HG02588 (cell line): Measurements from ENCODE around the gene C3orf22.

Experiments used
- ATAC-seq: cut with Tn5 transposase; IDR thresholded peaks from one replicate; pipeline ENCODE4 v1.9.1; 2021; ENCODE audit warnings: mild to moderate bottlenecking, moderate library complexity; ENCODE audit not compliant: unreplicated experiment

C3orf22 gene

DNA sequence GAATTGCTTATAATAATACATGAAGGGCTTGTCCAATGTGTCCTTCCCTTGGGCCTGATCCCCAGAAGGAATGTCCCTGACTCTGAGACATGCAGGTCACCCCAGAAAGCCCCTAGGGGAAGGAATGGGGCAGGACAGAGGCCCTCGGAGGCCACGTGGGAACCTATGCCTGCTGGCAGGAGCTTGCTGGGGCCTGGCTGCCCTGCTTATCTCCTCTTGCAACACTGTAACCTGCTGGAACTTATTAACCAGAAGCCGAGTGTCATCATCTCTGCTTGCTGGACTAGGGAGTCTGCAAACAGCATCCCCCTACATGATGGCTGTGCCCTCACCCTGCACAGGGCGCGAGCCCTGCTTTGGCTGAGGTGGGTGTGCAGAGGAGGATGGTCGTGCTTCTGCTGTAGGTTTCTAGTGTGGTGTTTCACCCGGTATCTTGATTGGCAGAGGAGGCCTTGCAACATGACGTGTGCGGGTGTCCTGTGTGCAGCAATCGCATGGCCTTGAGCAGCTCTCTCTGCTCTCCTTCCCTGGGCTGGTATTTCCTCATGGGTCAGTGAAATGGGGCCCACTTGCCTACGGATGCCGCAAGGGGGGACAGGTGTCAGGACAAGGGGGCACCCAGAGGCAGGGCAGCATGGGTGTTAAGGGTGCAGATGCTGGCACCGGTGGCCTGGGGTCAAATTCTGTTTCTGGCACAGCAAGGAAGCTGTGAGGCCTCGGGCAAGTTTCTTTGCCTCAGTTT lies 29.8 kb downstream of the C3orf22 start:
- ATAC-seq, result no peak

DNA sequence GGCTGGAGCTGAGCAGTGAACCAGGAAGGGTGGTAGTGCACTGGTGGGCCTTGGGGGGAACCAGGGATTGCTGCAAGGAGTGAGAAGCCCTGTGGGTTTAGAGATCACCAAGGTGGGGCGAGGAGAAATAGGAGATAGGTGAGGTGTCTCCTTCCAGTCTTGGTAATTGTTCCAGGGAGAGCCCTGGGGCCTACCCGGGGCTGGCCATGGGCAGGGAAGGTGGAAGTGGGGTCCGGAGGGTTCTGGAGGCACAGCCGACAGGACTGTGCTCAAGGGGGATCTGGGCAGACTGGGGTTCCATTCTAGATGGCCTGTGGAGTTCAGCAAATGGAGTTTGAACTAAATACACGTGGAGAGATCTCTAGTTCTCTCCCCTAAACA lies 30.3 kb downstream of the C3orf22 start:
- ATAC-seq, result no peak

DNA sequence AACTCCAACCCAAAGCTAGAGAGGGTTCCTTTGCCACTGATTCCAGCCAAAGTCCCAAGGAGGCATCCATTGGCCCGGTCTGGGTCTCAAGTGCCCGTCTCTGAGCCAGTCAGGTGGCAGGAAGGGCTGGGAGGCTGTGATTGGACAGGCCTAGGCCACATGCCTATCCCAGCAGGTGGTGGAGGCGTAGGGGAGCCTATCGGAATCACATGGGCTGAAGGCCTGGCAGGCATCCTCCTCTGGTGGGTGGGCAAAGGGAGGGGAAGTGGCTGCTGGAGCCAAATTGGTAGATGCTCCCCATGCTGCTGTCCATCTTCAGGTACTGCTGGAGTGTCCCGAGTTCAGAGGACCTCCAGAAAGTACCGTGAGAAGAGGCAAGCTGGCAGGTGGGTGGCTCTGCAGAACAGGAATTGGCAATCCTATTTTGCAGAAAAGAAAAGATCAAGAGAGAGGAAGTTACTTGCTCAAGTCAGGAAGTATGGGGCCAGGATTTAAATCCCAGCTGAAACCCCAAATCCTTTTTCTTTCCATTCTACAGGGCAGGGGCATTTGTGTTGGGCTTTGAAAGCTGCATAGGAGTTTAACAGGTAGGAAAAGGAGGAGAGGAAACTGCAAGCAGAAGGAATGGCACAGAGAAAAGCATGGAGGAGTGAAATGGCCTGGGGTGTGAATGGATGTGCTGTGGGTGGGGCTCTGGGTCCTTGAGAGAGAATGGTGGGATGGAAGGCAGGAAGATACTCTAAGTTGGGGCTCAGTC lies 31.1 kb downstream of the C3orf22 start:
- ATAC-seq, result no peak

DNA sequence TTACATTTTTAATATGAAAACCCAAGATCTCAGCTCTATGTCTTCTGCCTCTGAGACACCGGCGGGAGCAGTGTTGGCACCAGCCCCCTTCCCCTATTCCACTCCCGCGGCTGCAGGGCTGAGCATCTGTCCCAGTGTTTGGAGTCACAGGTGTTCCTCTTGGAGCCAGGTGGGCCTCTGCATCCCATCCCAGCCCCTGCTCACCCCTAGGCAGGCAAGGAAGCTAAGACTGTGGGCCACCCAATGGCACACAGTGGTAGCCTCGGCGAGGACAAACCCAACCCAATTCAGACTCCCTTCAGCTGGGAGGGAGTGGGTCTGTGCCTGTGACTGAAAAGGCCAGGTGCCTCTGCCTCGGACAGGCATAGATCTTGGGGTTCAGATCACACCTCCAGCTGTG lies 31.7 kb downstream of the C3orf22 start:
- ATAC-seq, result no peak

DNA sequence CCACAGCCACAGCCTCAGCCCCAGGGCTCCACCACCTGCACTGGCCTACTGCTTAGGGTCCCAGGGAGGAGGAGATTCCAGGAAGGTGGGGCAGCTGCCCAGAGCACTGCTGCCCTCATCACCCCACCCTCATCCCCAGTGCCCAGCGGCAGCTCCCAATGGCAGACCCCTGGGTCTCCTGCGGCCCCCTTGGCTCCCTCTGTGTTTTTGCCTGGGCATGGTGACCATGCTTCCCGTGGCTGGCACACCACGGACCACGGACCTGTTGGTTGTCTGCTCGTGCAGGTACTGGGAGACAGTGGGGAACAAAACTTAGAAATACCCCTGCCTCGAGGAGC lies 32.1 kb downstream of the C3orf22 start:
- ATAC-seq, result no peak

DNA sequence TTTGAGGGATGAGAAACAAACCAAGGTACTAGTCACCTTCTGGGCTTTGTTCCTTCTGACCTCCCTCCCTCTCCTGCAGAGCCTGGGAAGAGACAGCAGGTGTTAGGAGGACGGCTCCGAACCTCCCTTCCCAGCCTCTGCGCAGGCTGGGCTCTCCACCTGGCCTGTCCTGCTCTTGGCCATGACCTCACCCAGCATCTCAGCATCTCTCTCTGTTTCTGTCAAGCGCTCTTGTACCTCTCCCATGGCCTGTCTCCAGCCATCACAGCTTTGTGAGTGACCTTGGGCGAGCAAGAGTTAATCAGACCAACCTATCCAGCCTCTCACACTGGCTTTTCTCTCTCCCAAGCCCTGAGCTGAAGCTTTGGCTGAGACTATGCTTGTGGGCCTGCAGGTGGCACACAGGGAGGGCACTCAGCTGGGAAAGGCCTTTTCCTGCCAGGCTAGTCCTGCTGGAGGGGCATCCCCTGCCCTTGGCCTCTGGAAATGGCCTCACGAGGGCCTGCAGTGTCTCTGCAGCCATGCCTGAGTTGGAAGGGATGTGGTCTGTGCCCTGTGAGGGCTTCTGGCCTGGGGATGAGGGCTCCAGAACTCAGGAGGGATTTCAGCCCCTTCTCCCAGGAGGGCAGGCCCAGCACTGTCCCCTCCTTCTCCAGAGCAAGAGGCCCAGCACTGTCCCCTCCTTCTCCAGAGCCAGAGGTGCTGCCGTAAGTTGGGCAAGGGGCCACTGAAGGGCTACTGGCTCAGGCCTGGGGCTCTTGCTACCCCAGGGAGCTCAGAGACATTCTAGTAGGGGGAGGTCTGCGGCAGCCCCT lies 32.7 kb downstream of the C3orf22 start:
- ATAC-seq, result no peak

DNA sequence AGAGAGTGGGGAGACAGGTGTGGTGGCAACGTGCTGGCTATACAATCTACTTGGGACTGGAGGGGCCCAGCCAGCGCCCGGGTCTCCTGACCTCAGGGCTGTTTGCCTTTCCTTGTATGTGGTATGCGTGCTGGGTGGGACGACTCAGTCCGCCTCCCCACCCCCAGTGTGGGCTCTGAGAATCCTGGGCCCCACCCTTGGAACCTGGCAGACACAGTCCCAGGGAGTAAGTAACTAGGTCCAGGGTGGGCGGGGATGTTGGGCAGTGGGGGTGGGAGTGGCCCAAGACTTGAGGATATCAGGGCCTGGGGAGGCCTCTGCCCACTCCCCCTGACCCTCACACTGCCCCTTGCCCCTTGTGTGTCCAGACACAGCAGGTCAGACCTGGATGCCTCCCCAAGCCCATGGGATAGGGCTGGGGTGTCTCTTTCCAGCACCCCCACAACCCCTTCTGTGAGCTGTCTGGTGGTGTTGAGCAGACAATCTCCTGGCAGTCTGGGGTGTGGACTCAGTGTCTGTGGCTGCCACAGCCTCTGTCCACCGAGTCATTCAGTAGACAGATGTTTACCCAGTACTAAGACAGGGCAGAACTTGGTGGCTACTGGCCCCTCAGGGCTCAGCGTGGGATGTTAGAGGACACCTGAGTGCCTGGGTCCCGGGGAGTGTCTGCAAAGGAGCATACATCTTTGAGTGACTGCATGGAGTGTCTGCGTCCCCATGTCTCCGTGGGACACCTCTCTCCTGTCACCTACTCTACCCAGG lies 33.5 kb downstream of the C3orf22 start:
- no peak for ATAC-seq

DNA sequence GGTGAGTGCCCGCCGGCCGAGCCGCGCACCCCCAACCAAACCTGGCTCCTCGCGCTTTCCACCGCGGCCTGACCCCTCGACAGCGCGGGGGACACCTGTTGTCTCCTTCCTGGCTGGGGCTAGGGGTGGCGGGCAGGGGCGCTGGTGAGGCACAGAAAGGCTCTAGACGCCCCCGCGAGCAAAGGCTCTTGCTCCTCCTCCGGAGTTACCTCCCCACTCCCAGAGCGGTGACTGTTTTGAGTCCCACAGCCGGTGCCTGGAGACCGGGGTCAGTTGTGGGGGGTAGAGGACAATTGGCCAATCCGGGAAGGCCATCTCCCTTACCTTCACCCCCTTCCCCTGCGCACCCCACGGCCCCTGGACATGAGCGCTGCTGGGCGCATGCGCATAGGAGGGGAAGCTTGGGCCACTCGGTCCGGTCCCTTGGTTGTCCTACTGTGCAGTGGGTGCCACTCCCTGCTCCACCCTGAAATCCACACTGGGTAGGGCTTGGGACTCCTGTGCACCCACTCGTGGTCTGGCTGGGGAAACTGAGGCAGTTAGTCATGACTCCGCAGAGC lies 34.2 kb downstream of the C3orf22 start:
- ATAC-seq, result no peak

DNA sequence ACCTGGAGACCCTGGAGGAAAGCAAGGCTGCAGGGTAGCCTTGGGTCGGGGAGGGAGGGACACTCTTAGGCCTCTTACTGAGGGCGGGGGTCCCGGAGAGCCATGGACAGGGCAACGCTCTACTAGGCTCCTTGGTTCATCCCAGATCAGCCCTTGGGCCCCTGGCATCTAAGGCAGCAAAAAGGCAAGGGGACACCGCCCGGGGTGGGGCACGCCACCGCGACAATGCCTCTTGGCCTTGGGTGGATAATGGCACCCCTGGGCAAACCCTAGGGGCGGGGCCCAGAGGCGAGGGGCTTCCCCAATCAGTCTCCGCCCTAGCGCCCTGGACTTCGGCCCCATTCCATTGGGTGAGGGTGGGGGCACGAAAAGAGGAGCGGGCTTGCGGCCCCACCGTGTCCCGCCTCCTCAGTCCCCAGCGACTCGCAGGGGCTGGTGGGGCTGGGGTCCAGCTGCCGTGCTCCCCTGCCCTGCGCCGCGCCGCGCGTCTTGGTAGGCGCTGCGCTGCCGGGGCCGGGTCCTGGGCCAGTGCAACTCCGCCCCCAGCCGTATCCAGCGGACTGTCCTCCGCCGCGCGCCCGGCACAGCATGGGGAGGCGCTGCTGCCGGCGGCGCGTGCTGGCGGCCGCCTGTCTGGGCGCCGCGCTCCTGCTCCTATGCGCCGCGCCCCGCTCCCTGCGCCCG lies 34.8 kb downstream of the C3orf22 start, which contains the start of gene CHST13:
CHST13 (plus strand) TSS at position 411 of the 684 bp plus-strand sequence; CDS start at position 589, 178 bp downstream.
- no peak for ATAC-seq

DNA sequence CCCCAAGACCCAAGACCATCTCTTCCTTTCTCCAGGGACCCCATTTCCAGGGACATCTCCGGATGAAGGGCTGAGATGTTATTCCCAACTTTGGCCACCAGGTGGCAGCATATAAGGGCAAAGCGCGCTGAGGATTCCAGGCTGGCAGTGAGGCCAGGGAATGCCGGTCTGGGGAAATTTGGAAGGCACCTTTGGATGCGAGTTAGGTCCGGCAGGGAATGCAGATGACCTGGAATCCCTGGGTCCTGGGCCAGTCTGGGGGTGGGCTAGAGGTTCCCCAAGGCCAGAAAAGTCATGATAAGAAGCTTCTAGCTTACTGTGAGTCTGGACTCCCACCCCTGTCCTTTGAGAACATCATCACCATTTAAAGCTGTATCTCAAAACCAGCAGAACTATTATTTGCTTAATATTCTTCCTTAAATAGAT lies 36.4 kb downstream of the C3orf22 start:
- ATAC-seq, result no peak

DNA sequence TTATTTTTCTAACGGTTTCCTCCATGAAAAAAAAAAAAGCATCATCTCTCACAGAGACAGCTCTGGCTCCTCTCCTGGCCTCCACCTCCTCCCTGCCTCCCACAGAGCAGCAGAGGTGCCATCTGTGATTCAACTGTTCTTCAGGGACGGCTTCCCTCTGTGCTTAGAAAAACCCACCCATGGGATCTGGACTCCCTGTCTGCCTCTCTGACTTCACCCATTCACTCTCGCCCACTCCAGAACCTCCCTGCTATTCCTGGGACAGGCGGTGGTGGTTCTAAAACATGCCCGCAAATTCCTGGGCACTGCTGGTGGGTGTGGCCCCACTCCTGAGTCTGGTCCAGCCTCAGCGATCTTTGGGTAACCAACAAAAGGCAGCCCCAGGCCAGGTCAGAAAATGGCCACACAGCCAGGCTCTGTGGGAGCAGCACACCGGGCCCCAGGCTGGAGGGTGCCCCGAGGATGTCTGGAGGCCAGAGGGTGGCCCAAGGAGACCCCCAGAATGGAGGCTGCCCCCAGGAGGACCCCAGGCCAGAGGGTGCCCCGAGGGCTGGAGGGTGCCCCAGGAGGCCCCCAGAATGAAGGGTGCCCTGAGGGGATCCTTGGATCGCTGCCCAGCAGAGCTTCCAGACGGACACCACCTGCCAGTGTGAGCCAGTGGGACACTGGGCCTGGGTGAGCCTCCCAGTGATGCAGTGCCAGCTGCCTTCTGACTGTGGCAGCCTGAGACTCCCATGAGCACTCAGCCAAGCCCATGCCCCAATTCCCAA lies 37.4 kb downstream of the C3orf22 start:
- no peak for ATAC-seq

DNA sequence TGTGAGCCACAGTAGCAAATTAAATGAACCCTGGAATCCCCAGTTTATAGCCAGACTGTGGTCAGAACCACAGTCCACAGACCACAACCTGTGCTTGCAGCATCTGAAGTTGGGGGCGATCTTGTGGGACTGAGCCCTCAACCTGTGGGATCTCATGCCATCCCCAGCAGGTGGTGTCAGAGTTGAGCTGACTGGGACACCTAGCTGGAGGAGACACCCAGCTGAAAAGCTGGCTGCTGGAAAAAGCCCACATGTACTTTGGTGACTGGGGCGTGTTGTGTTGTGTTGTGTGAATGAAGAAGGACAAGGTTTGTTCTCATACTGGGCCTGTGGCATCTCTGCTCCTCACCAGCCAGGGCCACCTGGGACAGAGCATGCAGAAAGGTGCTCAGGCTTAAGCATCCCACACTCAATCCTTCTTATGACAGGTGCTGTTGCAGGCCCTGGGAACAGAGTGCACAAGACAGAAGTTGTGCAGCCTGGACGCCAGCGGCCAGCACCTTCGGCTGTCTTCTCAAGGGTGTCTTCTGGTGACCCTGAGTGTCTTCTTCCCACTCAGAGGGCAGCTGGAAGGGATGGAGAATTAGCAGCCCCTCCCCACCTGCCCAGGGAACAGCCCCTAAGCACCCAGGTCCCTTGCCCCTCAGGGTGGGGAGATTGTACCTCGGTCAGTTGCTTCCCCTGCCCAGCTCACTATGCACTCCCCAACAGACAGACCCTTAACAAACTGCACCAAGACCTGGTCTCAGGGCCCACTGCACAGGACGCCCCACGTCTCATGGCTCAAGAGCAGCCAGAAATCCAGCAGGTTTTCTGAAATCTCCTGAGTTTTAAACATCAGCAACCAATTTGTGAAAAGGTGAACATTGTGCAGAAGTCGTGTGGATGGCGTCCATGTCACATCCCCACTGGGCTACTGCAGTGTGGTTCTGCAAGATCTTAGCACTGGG lies 39.0 kb downstream of the C3orf22 start:
- no peak for ATAC-seq

DNA sequence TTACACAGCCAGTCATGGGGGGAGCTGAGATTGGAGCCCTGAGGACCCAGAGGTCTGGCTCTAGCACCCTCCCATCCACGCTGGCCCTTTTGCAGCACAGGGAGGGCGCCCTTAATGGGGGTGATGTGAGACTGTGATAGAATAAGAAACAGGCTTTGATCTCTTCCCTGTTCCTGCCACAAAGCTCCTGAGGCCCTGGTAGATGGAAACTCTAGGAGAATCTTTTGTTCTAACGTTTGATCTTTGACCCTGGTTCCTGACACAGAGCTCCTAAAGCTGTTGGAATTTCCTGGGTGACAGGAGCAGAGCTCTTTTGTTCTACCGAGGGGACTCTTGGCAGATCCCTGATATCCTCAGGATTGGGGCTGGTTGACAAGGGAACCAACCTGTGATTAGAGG lies 40.0 kb downstream of the C3orf22 start:
- ATAC-seq, result no peak

DNA sequence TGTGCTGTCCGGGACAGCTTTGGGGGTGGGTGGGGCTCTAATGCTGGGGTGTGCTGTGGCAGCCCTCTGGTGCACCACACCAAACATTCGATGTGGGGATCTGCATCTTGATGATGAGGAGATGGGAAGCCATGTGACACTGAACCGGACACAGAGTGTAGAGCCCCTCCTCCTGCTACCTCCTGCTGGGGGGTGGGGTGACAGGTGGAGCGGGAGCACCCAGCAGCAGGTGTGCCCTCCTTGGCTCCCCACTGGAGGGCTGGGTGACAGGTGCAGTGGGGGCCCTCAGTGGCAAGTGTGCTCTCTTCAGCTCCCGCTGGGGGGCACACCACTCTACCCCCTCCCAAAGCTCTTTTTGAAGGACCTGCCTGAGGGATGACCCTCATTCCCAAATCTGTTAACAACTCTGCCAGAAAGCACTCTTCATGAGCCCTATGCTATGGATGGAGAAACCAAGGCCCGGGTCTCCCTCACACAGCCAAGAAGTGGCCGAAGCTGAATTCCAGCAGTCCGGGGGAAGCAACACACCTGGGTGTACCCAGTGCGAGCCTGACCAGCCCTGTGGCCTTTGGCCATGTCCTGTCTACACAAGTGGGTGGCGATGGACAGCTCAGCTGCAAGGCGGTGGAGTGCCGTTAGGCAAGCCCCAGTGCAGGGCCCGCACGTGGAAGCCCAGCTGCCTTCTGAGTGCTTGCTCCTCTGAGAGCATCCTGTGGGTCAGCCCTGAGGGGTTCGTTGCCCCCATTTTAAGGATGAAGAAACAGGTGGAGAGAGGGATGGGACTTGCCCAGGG lies 40.5 kb downstream of the C3orf22 start:
- ATAC-seq, result no peak

DNA sequence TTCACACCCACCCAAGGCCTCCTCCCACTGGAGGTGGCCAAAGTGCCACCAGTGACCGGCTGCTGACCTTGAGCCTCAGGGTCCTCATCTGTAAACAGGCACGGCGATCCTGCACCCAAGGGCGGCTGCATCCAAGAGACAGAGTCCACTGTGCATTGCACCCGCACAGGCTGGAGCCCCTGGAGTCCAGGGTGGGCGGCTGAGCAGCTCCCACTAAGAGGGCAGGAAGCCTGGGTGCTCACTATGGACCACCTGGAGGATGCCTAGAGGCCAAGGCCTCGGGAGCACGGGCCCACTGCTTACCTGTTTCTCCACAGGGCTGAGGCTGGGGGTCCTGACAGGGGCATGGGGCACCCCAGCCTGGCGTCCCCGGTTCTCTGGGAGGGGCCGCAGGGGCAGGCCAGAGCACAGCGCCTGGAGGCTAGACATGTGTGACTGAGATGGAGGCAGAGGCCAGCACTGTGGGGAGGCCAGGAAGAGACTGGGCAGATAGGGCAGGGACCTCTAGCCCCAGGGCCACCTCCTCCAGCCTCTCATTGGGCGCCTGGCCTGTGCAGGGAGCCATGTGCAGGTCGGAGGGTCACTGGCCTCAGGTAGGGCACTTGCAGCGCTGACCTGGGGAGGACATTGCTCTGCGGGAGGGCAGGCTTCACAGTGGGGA lies 41.3 kb downstream of the C3orf22 start, which contains the start of gene UROC1:
UROC1 (minus strand) TSS at position 483 of the 661 bp plus-strand sequence; CDS start at position 429, 54 bp downstream.
- no peak for ATAC-seq

DNA sequence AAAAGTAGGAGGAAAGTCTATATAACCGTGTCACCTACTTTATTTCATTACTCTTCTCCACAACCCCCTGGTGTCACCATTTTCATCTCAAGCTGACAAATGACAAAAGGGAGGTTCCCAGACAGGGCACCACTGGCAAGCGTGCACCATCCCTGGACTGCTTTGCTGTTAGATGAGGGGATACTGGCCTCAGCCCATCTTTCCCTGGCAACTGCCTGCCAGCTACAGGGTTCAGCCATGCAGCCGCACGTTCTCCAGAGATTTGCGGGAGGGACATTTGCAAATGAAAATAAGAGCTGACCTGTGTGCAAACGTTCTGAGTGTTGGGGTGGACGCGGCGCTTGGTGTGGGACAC lies 41.8 kb downstream of the C3orf22 start:
- no peak for ATAC-seq
